H9 (cell line): ENCODE measurements around the gene TRABD2B. TPM values are rescaled to one million over a fixed set of nuclear protein-coding genes. Genes with fewer than 3 reads are reported as not detected.
A peak's percentile ranks its signal among the peaks of the same experiment; 100 is the strongest.

ENCODE experiments used
- DNase-seq: peaks from one replicate; pipeline ENCODE4 v3.0.0-alpha.2; 2017
- H2AFZ ChIP-seq: one replicate; pipeline ENCODE4 v1.6.1; 2013; ENCODE audit warnings: mild to moderate bottlenecking, low read length, control low read depth, moderate library complexity
- H2AK5ac ChIP-seq: 2 replicates; pipeline ENCODE4 v1.6.1; 2013; ENCODE audit warnings: low read length, control low read depth, mixed read lengths; ENCODE audit not compliant: insufficient read length
- H2BK120ac ChIP-seq: one replicate; pipeline ENCODE4 v1.6.1; 2013; ENCODE audit warnings: low read depth, mild to moderate bottlenecking, low read length, control low read depth, inconsistent platforms; ENCODE audit not compliant: poor library complexity, severe bottlenecking
- H2BK12ac ChIP-seq: 2 replicates; pipeline ENCODE4 v1.6.1; 2013; ENCODE audit warnings: low read length, control low read depth, mixed read lengths, low read depth; ENCODE audit not compliant: insufficient read length
- H2BK15ac ChIP-seq: 2 replicates; pipeline ENCODE4 v1.6.1; 2013; ENCODE audit warnings: low read depth, low read length, control low read depth
- H2BK20ac ChIP-seq: one replicate; pipeline ENCODE4 v1.6.1; 2013; ENCODE audit warnings: low read depth, mild to moderate bottlenecking, low read length, control low read depth, inconsistent platforms; ENCODE audit not compliant: poor library complexity, severe bottlenecking
- H2BK5ac ChIP-seq: 2 replicates; pipeline ENCODE4 v1.6.1; 2013; ENCODE audit warnings: low read length, control low read depth, mixed read lengths; ENCODE audit not compliant: insufficient read length
- H3K14ac ChIP-seq: 2 replicates; pipeline ENCODE4 v1.6.1; 2013; ENCODE audit warnings: low read length, control low read depth; ENCODE audit not compliant: insufficient read depth
- H3K18ac ChIP-seq: 2 replicates; pipeline ENCODE4 v1.6.1; 2013; ENCODE audit warnings: low read depth, mild to moderate bottlenecking, mixed read lengths, low read length, control low read depth; ENCODE audit not compliant: insufficient read length
- H3K23ac ChIP-seq: 2 replicates; pipeline ENCODE4 v1.6.1; 2013; ENCODE audit warnings: low read length, control low read depth, mixed read lengths, low read depth; ENCODE audit not compliant: insufficient read length
- H3K23me2 ChIP-seq: 2 replicates; pipeline ENCODE4 v1.6.1; 2013; ENCODE audit warnings: low read depth, mild to moderate bottlenecking, mixed read lengths, low read length, control low read depth; ENCODE audit not compliant: insufficient read length, poor library complexity, severe bottlenecking
- H3K27ac ChIP-seq: 2 replicates; pipeline ENCODE4 v1.5.1; 2013; ENCODE audit warnings: low read length, control low read depth, mixed read lengths, low read depth; ENCODE audit not compliant: insufficient read length
- H3K27me3 ChIP-seq: 2 replicates; pipeline ENCODE4 v1.6.1; 2013; ENCODE audit warnings: low read length, control low read depth, inconsistent platforms; ENCODE audit not compliant: insufficient read depth
- H3K4ac ChIP-seq: 2 replicates; pipeline ENCODE4 v1.6.1; 2013; ENCODE audit warnings: low read depth, mild to moderate bottlenecking, control low read depth, inconsistent platforms, low read length, moderate library complexity
- H3K4me1 ChIP-seq: 2 replicates; pipeline ENCODE4 v1.6.1; 2013; ENCODE audit warnings: low read length, control low read depth, inconsistent platforms; ENCODE audit not compliant: insufficient read depth
- H3K4me2 ChIP-seq: 2 replicates; pipeline ENCODE4 v1.6.1; 2013; ENCODE audit warnings: low read length, control low read depth, mixed read lengths; ENCODE audit not compliant: insufficient read length, insufficient read depth
- H3K56ac ChIP-seq: 2 replicates; pipeline ENCODE4 v1.6.1; 2013; ENCODE audit warnings: low read depth, mild to moderate bottlenecking, mixed read lengths, low read length, control low read depth; ENCODE audit not compliant: insufficient read length
- H3K79me1 ChIP-seq: 2 replicates; pipeline ENCODE4 v1.6.1; 2013; ENCODE audit warnings: low read depth, mild to moderate bottlenecking, moderate library complexity, low read length, control low read depth, inconsistent platforms; ENCODE audit not compliant: insufficient read depth, poor library complexity, severe bottlenecking
- H3K79me2 ChIP-seq: 2 replicates; pipeline ENCODE4 v1.6.1; 2013; ENCODE audit warnings: low read length, control low read depth, inconsistent platforms; ENCODE audit not compliant: insufficient read depth
- H3K9ac ChIP-seq: 2 replicates; pipeline ENCODE4 v1.6.1; 2013; ENCODE audit warnings: low read length, control low read depth, mixed read lengths; ENCODE audit not compliant: insufficient read length; ENCODE audit errors: extremely low read depth
- H3K9me3 ChIP-seq: one replicate; pipeline ENCODE4 v1.6.1; 2013; ENCODE audit warnings: low read depth, low read length, inconsistent platforms; ENCODE audit not compliant: control insufficient read depth
- H3T11ph ChIP-seq: one replicate; pipeline ENCODE4 v1.6.1; 2013; ENCODE audit warnings: mild to moderate bottlenecking, low read length, control low read depth, inconsistent platforms
- H4K20me1 ChIP-seq: one replicate; pipeline ENCODE4 v1.6.1; 2013; ENCODE audit not compliant: control insufficient read depth, insufficient read length, insufficient read depth
- H4K5ac ChIP-seq: 2 replicates; pipeline ENCODE4 v1.6.1; 2013; ENCODE audit warnings: low read depth, mild to moderate bottlenecking, mixed read lengths, low read length, control low read depth; ENCODE audit not compliant: insufficient read length
- H4K8ac ChIP-seq: replicated peaks from 2 replicates; pipeline ENCODE4 v1.6.1; 2013; ENCODE audit warnings: low read length, control low read depth, mixed read lengths, low read depth; ENCODE audit not compliant: insufficient read length
- H4K91ac ChIP-seq: 2 replicates; pipeline ENCODE4 v1.6.1; 2013; ENCODE audit warnings: low read depth, mild to moderate bottlenecking, moderate library complexity, mixed read lengths, low read length, control low read depth; ENCODE audit not compliant: insufficient read length
- H3K27ac Mint-ChIP-seq, 3 experiments: 2 replicates in 2 of 3; 3 replicates in 1 of 3; pipeline ENCODE4 v1.8.0; 2020 to 2021; ENCODE audit warnings: mixed read lengths in 3 of 3, mild to moderate bottlenecking in 1 of 3, moderate library complexity in 1 of 3
- H3K27me3 Mint-ChIP-seq: 2 replicates; pipeline ENCODE4 v1.8.0; 2021; ENCODE audit warnings: low read depth, mild to moderate bottlenecking, moderate library complexity, mixed read lengths
- H3K36me3 Mint-ChIP-seq, 3 experiments: 2 replicates in 2 of 3; 3 replicates in 1 of 3; pipeline ENCODE4 v1.8.0; 2020 to 2021; ENCODE audit warnings: low read depth in 3 of 3, mixed read lengths in 3 of 3; ENCODE audit not compliant: insufficient read depth in 1 of 3
- H3K4me1 Mint-ChIP-seq, 2 experiments: 2 replicates each; pipeline ENCODE4 v1.8.0; 2020; ENCODE audit warnings: mixed read lengths in 2 of 2
- H3K4me3 Mint-ChIP-seq, 2 experiments: 2 replicates in 1 of 2; 3 replicates in 1 of 2; pipeline ENCODE4 v1.8.0; 2020 to 2021; ENCODE audit warnings: mild to moderate bottlenecking in 2 of 2, mixed read lengths in 2 of 2, moderate library complexity in 1 of 2
- H3K9me3 Mint-ChIP-seq, 2 experiments: 2 replicates in 1 of 2; 3 replicates in 1 of 2; pipeline ENCODE4 v1.8.0; 2020; ENCODE audit warnings: mild to moderate bottlenecking in 2 of 2, mixed read lengths in 2 of 2, moderate library complexity in 1 of 2
- CTCF ChIP-seq: fragments of 200-600 bp; sonication (generic); conservative IDR thresholded peaks from 3 replicates; pipeline ENCODE4 v1.8.0; 2021; ENCODE audit warnings: antibody characterized with exemption, mild to moderate bottlenecking
- total RNA-seq: library from RNA; stranded (reverse); gene quantifications from 2 replicates; pipeline ENCODE4 v1.2.1, GENCODE V29; 2021

The TRABD2B gene
- total RNA-seq, 1 experiment from 2014 or later = 2.3 TPM

GRCh38 chr1:47903723-47904122, 93.5 kb downstream of the TRABD2B start:
- H2BK15ac ChIP-seq = no peak overlapping the region
- Mint-ChIP-seq H3K4me1 (peaks cover 35 to 36% of the 10 kb centered on the region in 2 experiments), H3K4me3 (no peak overlapping the region; a peak in 1 of 5 replicates), H3K9me3 (no peaks in the 10 kb centered on the region; a peak in 1 of 5 replicates), H3K27me3 (no peaks in the 10 kb centered on the region; the same call in none of the 2 replicates), H3K27ac (0 out of 7 replicates have a peak overlapping the region, but pooled peaks of 1 of the 3 experiments have one; percentile 3), H3K36me3 (no peaks in the 10 kb centered on the region)
- no peak overlapping the region for H2BK5ac ChIP-seq
- no peak overlapping the region for H4K91ac ChIP-seq
- H2BK12ac ChIP-seq = no peak overlapping the region
- no peak for TF ChIP-seq CTCF
- no peak overlapping the region for H3K27ac ChIP-seq
- no peak overlapping the region for H2AFZ ChIP-seq
- DNase-seq = no peak
- no peaks in the 10 kb centered on the region for H4K20me1 ChIP-seq
- H4K8ac ChIP-seq = no peak overlapping the region
- H3K23me2 ChIP-seq = no peaks in the 10 kb centered on the region
- H3K4me1 ChIP-seq = peaks cover 5% of the 10 kb centered on the region
- H3K23ac ChIP-seq = no peak overlapping the region
- no peak overlapping the region for H3K9ac ChIP-seq
- H2BK120ac ChIP-seq = no peak overlapping the region
- no peaks in the 10 kb centered on the region for H3K79me2 ChIP-seq
- H4K5ac ChIP-seq = no peak overlapping the region
- H2AK5ac ChIP-seq = no peak overlapping the region
- no peak overlapping the region for H2BK20ac ChIP-seq
- no peak overlapping the region for H3K4ac ChIP-seq
- no peaks in the 10 kb centered on the region for H3K27me3 ChIP-seq
- H3K56ac ChIP-seq = no peak overlapping the region
- no peak overlapping the region for H3T11ph ChIP-seq
- no peaks in the 10 kb centered on the region for H3K79me1 ChIP-seq
- no peaks in the 10 kb centered on the region for H3K9me3 ChIP-seq
- no peak overlapping the region for H3K18ac ChIP-seq
- no peak overlapping the region for H3K14ac ChIP-seq
- H3K4me2 ChIP-seq = no peak overlapping the region
